Measurements from ENCODE around the gene DVL1. TPM values are rescaled to one million over a fixed set of nuclear protein-coding genes. Genes with fewer than 3 reads are reported as not detected.

Gene DVL1
- total and polyA plus RNA-seq, 2 of the 13 experiments (the other 11 are each of a cell fraction or from before 2014, with no cell fraction given) = 30.8 to 60.4 TPM

DNA sequence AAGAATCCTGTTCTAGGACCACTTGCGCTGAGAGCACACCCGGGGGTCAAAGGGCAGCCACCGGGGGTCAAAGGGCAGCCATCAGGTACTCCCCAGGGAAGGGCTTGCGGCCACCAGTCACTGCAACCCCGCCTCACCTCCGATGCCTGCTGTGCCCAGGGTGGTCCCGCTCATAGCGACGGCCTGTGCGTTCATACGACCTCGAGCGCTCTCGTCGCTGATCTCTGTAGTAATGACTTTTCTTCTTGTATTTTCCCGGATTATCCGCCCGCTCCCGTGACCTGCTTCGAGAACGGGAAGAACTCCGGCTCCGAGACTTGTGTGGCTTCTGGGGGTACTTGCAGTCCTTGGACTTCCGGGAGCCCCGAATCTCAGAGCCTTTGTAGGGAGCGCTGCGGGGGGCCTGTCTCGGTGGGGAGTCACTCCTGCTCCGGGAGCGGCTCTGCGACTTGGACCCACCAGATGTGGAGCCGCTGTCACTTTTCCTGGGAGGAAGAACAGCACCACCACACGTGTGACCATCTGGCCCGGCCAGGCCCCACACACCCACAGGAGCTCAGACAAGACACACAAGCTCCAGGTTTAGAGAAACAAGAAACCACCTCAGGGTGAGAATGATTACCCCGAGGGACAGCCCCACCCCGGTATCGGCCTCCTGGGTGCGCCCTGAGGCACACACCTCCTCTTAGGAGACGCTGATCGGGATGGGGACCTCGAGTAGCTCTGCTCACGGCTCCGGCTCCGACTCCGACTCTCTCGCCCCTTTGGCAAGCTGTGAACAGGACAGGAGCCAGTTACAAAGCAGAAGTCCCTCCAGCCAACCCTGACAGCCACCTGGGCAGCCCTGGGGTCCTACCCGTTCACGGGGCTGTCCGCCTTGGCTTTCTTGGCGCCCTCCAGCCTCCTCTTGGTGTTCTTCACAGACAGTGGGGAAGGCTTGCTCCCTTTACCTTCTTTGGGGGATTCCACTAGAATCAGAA is 38.2 kb upstream of the DVL1 start:
- in situ Hi-C loops (cut with HindIII; ENCODE audit: extremely low pct_ligation_motif_present, low pct_unique_long_range_greater_than_20kb) (no loop called here), intact Hi-C loops (cut with micrococcal nuclease; ENCODE audit: unreplicated experiment) (no loop called here)
- TSS peak; percentile 38 for BruUV-seq (replicated peaks)
- no peak overlapping the region for H2AFZ ChIP-seq (ENCODE audit: low read length)
- H3K4me1 ChIP-seq (ENCODE audit: insufficient read depth, low read length) = peaks cover 23% of the 10 kb centered on the region
- H3K9ac ChIP-seq (ENCODE audit: insufficient read depth, low read depth, low read length) = no peak overlapping the region
- DNase-seq (ENCODE audit: low spot score) (no peak), ATAC-seq (no peak), FAIRE-seq (no peak)
- ChIA-PET POLR2A (interaction anchor here (1.0 to 6.1 kb wide), 3 partner anchors 9 to 14 kb away, joined by 3 to 43 read pairs (median 13); partner anchors contain the start of genes AURKAIP1 and CCNL2), CTCF (ENCODE audit: low intra/inter-chr PET ratio, low total read pairs) (no interaction called here)
- no peak overlapping the region for H3K27ac ChIP-seq (ENCODE audit: extremely low read length, insufficient read depth, low read length)
- no peaks in the 10 kb centered on the region for H3K27me3 ChIP-seq (ENCODE audit: control insufficient read depth in 1 of 2, insufficient read depth in 2 of 2, low read length in 2 of 2)
- H3K4me3 ChIP-seq (replicated peaks in 1 of 3; ENCODE audit: insufficient read depth in 1 of 3, low read depth in 2 of 3, low read length in 3 of 3) = no peak overlapping the region
- 98% methylated on average over 41 of the region's 50 CpGs for WGBS (ENCODE audit: low lambda C conversion rate)
- no peak overlapping the region for H3K4me2 ChIP-seq (ENCODE audit: low read depth, low read length)
- H4K20me1 ChIP-seq (ENCODE audit: insufficient read depth, low read length) = no peaks in the 10 kb centered on the region; the same call in 1 of the 2 replicates
- H3K9me3 ChIP-seq (ENCODE audit: low read length) = no peaks in the 10 kb centered on the region
- peaks cover 26 to 66% of the 10 kb centered on the region in 2 experiments for H3K36me3 ChIP-seq (replicated peaks in 1 of 2; ENCODE audit: control insufficient read depth in 1 of 2, insufficient read depth in 2 of 2, low read length in 2 of 2)
- peaks cover 2% of the 10 kb centered on the region for H3K79me2 ChIP-seq (ENCODE audit: insufficient read depth, low read length)
- TF ChIP-seq AGO2 (optimal IDR thresholded peaks at IDR 0.05; ENCODE audit: low read depth, low read length) = peak; percentile 88
- no peak for TF ChIP-seq HMG20B (CRISPR knock-in tag; conservative IDR thresholded peaks at IDR 0.05)
- no peak for TF ChIP-seq KLF16 (CRISPR knock-in tag; IDR thresholded peaks at IDR 0.05)
- TF ChIP-seq SP4 (CRISPR knock-in tag; IDR thresholded peaks at IDR 0.05) = no peak
- TF ChIP-seq, protein P1, sequence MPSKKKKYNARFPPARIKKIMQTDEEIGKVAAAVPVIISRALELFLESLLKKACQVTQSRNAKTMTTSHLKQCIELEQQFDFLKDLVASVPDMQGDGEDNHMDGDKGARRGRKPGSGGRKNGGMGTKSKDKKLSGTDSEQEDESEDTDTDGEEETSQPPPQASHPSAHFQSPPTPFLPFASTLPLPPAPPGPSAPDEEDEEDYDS (CRISPR knock-in tag; IDR thresholded peaks at IDR 0.05) = no peak
- TF ChIP-seq, protein P2, sequence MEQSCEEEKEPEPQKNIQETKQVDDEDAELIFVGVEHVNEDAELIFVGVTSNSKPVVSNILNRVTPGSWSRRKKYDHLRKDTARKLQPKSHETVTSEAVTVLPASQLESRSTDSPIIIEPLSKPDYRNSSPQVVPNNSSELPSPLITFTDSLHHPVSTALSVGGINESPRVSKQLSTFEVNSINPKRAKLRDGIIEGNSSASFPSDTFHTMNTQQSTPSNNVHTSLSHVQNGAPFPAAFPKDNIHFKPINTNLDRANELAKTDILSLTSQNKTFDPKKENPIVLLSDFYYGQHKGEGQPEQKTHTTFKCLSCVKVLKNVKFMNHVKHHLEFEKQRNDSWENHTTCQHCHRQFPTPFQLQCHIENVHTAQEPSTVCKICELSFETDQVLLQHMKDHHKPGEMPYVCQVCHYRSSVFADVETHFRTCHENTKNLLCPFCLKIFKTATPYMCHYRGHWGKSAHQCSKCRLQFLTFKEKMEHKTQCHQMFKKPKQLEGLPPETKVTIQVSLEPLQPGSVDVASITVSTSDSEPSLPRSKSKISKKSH (CRISPR knock-in tag; IDR thresholded peaks at IDR 0.05; ENCODE audit: borderline replicate concordance) = no peak
- 0 out of 4 replicates have a peak, but pooled peaks of 1 of the 2 experiments have one; percentile 36 for TF ChIP-seq NR2F1 (CRISPR knock-in tag; IDR thresholded peaks at IDR 0.05)
- TF ChIP-seq, protein P3, sequence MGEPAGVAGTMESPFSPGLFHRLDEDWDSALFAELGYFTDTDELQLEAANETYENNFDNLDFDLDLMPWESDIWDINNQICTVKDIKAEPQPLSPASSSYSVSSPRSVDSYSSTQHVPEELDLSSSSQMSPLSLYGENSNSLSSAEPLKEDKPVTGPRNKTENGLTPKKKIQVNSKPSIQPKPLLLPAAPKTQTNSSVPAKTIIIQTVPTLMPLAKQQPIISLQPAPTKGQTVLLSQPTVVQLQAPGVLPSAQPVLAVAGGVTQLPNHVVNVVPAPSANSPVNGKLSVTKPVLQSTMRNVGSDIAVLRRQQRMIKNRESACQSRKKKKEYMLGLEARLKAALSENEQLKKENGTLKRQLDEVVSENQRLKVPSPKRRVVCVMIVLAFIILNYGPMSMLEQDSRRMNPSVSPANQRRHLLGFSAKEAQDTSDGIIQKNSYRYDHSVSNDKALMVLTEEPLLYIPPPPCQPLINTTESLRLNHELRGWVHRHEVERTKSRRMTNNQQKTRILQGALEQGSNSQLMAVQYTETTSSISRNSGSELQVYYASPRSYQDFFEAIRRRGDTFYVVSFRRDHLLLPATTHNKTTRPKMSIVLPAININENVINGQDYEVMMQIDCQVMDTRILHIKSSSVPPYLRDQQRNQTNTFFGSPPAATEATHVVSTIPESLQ (CRISPR knock-in tag; conservative IDR thresholded peaks at IDR 0.05) = no peak
- TF ChIP-seq ZNF34 (CRISPR knock-in tag; IDR thresholded peaks at IDR 0.05; ENCODE audit: borderline replicate concordance) = no peak
- TF ChIP-seq SP2 (CRISPR knock-in tag; IDR thresholded peaks at IDR 0.05) = no peak
- no peak for TF ChIP-seq AGO1 (IDR thresholded peaks at IDR 0.05; ENCODE audit: low read depth, low read length, poor library complexity, severe bottlenecking)
- no peak for TF ChIP-seq ZNF292 (CRISPR knock-in tag; IDR thresholded peaks at IDR 0.05; ENCODE audit: borderline replicate concordance, low read depth)
- TF ChIP-seq TGIF2 (CRISPR knock-in tag; IDR thresholded peaks at IDR 0.05) = no peak
- no peak for TF ChIP-seq ZNF678 (CRISPR knock-in tag; IDR thresholded peaks at IDR 0.05)
- TF ChIP-seq PPARG (CRISPR knock-in tag; conservative IDR thresholded peaks at IDR 0.05) = no peak
- no peak for TF ChIP-seq ZNF256 (CRISPR knock-in tag; conservative IDR thresholded peaks at IDR 0.05)
- TF ChIP-seq ZNF598 (CRISPR knock-in tag; IDR thresholded peaks at IDR 0.05; ENCODE audit: borderline replicate concordance) = no peak
- TF ChIP-seq, protein P4, sequence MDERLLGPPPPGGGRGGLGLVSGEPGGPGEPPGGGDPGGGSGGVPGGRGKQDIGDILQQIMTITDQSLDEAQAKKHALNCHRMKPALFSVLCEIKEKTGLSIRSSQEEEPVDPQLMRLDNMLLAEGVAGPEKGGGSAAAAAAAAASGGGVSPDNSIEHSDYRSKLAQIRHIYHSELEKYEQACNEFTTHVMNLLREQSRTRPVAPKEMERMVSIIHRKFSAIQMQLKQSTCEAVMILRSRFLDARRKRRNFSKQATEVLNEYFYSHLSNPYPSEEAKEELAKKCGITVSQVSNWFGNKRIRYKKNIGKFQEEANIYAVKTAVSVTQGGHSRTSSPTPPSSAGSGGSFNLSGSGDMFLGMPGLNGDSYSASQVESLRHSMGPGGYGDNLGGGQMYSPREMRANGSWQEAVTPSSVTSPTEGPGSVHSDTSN (CRISPR knock-in tag; IDR thresholded peaks at IDR 0.05) = no peak

Measured in HepG2 (cell line).